MV-4-11 (cell line): Measurements from ENCODE around the gene DACH1.

ENCODE experiments used
- DNase-seq: peaks from one replicate; lab custom pipeline; 2025; lab: John Stamatoyannopoulos, UW

DACH1 gene

GRCh38 chr13:71774863-71775262 lies 92.1 kb downstream of the DACH1 start:
- DNase-seq, result no peak

- no peak for DNase-seq
Observed at GRCh38 chr13:71773531-71773930, 93.5 kb downstream of the DACH1 start.

- DNase-seq, result no peak
Observed at GRCh38 chr13:71772361-71772760, 94.6 kb downstream of the DACH1 start.

DNA sequence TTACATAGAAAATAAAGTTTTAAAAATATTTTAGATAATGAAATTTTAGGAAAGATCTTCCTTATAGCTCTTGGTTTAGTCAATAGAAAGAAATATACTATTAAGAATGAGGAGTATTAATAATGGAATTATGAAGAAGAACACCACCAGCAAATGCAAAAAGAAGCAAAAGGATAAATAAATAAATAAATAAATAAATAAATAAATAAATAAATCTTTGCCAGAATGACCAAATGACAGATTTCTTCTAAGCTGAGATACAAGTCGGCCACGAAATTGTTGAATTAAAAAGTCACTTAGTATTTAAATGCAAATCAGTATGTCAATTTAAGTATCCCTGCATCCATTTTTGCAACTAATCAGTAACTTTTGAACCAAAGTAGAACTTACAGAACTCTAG lies 95.9 kb downstream of the DACH1 start:
- no peak for DNase-seq

DNA sequence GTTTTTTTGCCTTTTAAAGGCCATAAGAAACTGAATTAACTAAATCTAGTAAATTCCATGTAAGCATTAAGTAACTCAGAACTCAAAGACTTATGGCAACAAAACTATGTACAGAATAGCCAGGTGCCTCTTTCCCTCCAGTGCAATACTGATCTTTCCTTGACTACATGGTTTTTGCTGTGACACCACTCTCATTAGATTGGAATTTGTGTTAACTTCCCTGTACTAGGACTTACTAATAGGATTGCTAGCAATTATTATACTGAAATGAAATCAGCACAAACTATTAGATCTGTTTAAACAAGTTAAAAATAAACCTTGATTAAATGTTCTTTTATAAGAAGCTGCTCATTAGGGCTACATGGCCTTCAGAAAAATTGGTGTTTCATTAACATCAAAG lies 96.3 kb downstream of the DACH1 start:
- no peak for DNase-seq

GRCh38 chr13:71768881-71769280 lies 98.1 kb downstream of the DACH1 start:
- DNase-seq, result no peak

- DNase-seq, result no peak
Observed at GRCh38 chr13:71759651-71760511, 107.1 kb downstream of the DACH1 start.

- DNase-seq, result no peak
Observed at GRCh38 chr13:71758828-71759227, 108.2 kb downstream of the DACH1 start.

DNA sequence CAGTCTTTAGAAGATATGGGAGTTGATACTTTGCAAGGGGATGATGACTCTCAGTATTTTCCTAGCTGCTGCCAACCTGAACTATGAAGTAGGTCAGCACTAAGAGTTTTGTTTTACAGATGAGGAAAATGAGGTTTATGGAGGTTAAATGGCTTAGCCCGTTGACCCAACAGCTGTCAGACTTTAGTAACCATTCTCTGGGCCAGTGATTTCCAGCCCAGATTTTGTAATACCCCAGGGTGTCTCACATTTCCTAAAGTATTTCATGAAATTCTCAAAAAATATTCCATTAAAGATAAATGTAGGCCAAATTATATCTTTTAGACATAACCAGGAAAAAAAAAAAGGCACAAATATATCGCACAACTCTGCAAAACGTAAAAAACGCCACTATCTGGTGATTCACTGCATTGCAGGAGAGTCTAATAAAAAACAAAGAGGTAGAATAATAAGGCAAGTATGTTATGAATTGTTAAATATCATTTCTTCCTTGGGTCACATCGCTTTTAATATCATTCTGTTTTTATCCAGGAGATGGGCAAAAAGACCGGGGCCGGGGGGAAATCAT lies 112.5 kb downstream of the DACH1 start:
- DNase-seq, result no peak

DNA sequence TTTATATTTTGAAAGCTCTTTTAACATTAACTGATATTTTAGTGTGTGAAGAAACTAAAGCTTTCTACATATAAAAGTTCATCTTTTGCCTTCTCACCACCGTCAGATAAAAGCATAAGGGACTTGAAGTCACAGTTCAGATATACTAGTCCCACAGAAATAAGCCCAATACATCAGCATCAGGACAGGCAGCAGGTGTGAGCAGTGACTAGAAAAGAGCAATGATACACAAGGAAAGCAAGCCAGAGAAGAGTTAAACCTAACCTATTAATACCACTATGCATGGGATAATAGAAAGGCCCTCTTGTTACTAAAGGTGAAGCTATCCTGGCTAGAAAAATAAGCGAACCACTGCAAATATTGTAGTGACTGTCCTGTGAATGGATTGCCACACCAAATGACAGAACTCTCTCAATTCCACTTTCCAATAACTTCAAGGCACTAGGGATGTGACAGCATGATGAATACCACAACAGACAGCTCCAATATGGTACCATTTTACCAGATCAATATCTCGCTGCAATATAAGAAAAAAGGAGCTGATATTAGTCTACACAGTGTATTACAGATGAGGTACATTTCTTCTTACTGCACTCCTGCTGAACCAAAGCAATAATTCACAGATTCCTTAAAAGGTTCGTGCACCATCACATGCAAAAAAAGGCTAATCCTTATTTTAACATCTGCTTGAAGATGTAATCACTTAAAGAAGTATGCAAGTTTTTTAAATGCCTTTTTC lies 114.1 kb downstream of the DACH1 start:
- no peak for DNase-seq

DNA sequence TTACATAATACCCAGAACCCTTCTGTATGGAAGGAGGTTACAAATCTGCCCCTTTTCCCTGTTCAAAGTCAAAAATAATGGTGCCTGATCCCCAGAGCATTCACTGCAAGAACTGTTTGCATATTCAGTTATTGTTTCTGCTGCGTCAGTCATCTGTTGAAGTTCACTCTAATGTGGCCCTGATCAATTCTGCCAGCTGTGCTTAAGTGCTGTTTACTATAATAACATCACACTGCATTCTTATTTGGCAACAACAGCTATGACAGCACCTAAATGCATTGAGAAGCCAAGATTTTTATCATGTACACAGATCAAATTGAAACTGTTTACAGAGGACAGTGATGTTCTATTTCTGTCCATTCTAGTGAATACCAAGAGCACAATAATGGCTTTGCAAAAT lies 115.9 kb downstream of the DACH1 start:
- DNase-seq, result no peak

- DNase-seq, result no peak
Observed at GRCh38 chr13:71730267-71730666, 136.7 kb downstream of the DACH1 start.

DNA sequence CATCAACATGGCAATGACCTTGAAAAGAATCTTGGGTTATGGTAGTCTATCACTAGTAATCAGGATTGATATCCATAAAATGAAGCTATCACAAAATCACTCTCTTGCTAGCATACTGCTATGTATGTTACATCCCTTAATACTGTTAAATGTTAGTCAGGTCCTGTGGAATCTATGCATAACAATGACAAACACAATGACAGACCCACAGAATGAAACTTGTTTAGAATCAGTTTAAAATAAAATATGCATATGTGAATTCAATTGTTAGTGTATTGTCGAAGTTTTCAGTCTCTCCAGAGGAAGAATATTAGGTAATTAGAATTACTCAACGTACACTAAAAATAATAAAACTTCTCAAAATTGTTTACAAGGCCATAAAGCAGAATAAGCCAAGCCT lies 137.6 kb downstream of the DACH1 start:
- no peak for DNase-seq

GRCh38 chr13:71727662-71728061 lies 139.3 kb downstream of the DACH1 start:
- DNase-seq, result no peak

DNA sequence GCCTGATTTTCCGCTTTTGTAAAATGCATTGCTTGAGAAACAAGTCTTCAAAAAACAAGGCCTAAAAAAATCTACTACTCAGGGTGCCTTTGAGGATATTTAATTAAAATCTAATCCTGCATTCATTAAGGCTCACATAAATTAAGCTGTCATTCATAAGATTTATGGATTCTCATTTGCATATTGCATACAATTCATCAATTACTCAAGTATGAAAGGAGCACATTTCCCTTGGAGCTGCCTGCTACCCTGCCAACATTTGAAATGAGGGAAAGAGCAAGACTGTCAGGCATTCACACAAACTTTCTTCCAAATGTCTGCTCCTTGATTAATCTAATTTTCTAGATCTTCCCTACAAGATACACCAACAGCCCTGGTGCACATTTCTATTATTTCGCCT lies 140.0 kb downstream of the DACH1 start:
- DNase-seq, result no peak

GRCh38 chr13:71722206-71722605 lies 144.8 kb downstream of the DACH1 start:
- no peak for DNase-seq

GRCh38 chr13:71721104-71721503 lies 145.9 kb downstream of the DACH1 start:
- no peak for DNase-seq

DNA sequence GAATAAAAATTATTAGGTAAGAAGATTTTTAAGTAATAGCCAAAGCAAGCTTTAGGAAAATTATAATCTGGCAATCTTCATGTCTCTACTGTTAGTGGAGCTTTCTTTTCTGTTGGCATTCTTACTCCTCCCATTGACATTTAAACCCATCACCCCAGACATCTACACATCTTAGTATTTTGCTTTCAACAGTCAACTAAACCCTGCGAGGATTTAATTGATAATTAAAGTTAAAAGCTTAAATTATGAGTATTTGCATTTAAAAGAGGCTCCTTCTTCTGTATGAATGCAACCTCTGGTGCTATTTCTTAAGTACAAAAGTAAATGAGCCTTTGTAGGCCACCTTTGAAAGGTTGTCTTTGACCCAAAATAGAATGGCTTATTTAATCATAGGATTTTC lies 148.1 kb downstream of the DACH1 start:
- no peak for DNase-seq

GRCh38 chr13:71714802-71715375 lies 152.1 kb downstream of the DACH1 start:
- no peak for DNase-seq

- DNase-seq, result no peak
Observed at GRCh38 chr13:71712988-71713653, 153.9 kb downstream of the DACH1 start.

DNA sequence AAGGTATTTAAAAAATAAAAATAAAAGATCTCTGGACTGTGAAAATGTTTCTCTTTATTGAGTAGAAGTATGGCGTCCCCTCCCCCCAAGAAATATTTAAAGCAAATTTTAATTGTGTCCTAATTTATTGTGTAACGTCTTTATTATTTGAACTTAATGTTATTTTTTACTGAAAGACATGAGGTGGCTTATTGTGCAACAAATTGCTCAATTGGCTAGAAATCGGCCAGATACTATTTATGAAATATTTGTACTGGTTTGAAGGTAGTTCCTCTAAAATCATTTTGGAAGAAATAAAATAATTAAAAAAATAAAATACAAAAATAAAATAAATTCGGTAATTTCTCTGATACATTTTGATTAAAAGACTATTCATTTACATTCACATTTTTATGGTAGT lies 162.3 kb downstream of the DACH1 start:
- DNase-seq, result no peak

GRCh38 chr13:71703138-71703537 lies 163.9 kb downstream of the DACH1 start:
- no peak for DNase-seq
